ENCODE measurements around the gene MT1A. TPM values are rescaled to one million over a fixed set of nuclear protein-coding genes. Genes with fewer than 3 reads are reported as not detected.

The MT1A gene
- total and polyA plus RNA-seq, 2 experiments from 2014 or later = not detected

DNA sequence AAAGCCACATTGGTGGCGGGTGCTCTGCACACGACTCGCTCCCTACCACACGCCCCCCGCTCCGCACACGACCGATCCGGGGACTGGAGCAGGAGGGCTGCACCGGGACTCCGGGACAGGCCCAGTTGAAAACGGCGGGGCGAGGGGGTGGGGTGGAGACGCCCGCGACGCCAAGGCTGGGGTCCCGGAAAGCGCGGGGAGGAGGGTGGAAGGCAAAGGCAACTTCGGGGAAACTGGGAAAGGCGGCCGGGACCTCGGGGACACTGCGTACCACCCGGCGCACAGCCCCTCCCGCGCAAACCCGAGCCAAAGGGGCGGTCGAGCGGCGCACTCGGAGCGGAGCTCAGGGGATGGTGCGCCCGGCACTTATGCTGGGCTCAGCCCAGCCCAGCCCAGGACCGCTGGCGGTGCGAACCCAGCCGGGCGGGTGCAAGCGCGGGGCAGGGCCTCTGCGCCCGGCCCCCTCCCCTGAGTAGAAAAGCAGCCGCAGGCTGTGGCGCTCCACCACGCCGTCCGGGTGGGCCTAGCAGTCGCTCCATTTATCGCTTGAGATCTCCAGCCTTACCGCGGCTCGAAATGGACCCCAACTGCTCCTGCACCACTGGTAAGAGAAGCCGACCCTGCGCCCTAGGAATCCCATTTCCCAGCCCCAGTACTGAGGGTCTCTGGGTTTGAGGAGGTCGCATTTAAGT, 6.2 kb upstream of the MT1A start, which contains the start of gene MT1M:
MT1M (plus strand) TSS at position 504 of the 692 bp plus-strand sequence; CDS start at position 577, 73 bp downstream.
- no peak within 1 kb of the TSS for H3K27ac ChIP-seq
- peak within 1 kb of the TSS; percentile 20 for H3K4me3 ChIP-seq
- H3K27me3 ChIP-seq = peaks cover 100% of the 10 kb centered on the region
- no peaks in the 10 kb centered on the region for H3K36me3 ChIP-seq
- H3K4me1 ChIP-seq (ENCODE audit: low read depth) = no peaks in the 10 kb centered on the region
- DNase-seq (ENCODE audit: low read depth in 1 of 2, low spot score in 1 of 2) = peak; percentile 21 to 28
- no peaks in the 10 kb centered on the region for H3K9me3 ChIP-seq (ENCODE audit: low read depth)
- TF ChIP-seq, protein P1, sequence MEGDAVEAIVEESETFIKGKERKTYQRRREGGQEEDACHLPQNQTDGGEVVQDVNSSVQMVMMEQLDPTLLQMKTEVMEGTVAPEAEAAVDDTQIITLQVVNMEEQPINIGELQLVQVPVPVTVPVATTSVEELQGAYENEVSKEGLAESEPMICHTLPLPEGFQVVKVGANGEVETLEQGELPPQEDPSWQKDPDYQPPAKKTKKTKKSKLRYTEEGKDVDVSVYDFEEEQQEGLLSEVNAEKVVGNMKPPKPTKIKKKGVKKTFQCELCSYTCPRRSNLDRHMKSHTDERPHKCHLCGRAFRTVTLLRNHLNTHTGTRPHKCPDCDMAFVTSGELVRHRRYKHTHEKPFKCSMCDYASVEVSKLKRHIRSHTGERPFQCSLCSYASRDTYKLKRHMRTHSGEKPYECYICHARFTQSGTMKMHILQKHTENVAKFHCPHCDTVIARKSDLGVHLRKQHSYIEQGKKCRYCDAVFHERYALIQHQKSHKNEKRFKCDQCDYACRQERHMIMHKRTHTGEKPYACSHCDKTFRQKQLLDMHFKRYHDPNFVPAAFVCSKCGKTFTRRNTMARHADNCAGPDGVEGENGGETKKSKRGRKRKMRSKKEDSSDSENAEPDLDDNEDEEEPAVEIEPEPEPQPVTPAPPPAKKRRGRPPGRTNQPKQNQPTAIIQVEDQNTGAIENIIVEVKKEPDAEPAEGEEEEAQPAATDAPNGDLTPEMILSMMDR (IDR thresholded peaks at IDR 0.05; ENCODE audit: low read depth, low read length) = no peak

DNA sequence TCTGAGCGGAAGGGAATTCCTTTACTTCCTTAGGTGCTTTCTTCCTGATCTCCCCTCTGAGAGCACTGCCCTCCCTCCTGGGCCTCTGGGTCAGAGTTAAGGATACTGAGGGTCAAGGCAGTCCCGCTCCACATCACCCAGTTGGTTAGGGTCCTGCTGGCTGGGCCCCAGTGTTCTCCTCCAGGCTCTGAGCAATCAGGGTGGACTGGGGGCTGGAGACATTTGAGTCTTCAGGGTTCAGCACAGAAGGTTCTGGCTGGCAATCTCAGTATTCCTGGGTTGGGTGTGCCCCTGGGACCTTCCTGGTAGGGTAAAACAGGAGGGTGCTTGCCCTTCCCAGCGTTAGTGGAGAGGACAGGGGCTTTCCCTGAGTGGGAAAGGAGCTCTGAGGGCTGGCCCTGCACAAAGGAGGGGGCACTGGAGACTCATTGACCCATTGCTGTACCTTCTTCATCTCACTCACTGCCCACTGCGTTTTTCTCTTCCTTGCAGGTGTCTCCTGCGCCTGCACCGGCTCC, 5.6 kb upstream of the MT1A start:
- Histone ChIP-seq H3K27ac (no peak overlapping the region), H3K27me3 (peaks cover 100% of the 10 kb centered on the region), H3K4me3 (peak overlapping the region; percentile 20), H3K4me1 (ENCODE audit: low read depth) (no peaks in the 10 kb centered on the region), H3K36me3 (no peaks in the 10 kb centered on the region), H3K9me3 (ENCODE audit: low read depth) (no peaks in the 10 kb centered on the region)
- TF ChIP-seq, protein P1 (IDR thresholded peaks at IDR 0.05; ENCODE audit: low read depth, low read length) = no peak
- DNase-seq (ENCODE audit: low read depth in 1 of 2, low spot score in 1 of 2) = no peak

- Histone ChIP-seq H3K4me1 (ENCODE audit: low read depth) (no peaks in the 10 kb centered on the region), H3K27ac (no peak overlapping the region), H3K4me3 (no peak overlapping the region), H3K9me3 (ENCODE audit: low read depth) (no peaks in the 10 kb centered on the region), H3K36me3 (no peaks in the 10 kb centered on the region), H3K27me3 (peaks cover 100% of the 10 kb centered on the region)
- TF ChIP-seq, protein P1 (IDR thresholded peaks at IDR 0.05; ENCODE audit: low read depth, low read length) = no peak
- DNase-seq (ENCODE audit: low read depth in 1 of 2, low spot score in 1 of 2) = no peak
Measured at GRCh38 chr16:56633535-56633934, 4.9 kb upstream of the MT1A start.

- Histone ChIP-seq H3K27me3 (peaks cover 100% of the 10 kb centered on the region), H3K36me3 (no peaks in the 10 kb centered on the region), H3K9me3 (ENCODE audit: low read depth) (no peaks in the 10 kb centered on the region), H3K27ac (no peak overlapping the region), H3K4me1 (ENCODE audit: low read depth) (no peaks in the 10 kb centered on the region), H3K4me3 (no peak overlapping the region)
- no peak for DNase-seq (ENCODE audit: low read depth in 1 of 2, low spot score in 1 of 2)
- TF ChIP-seq, protein P1 (IDR thresholded peaks at IDR 0.05; ENCODE audit: low read depth, low read length) = no peak
Measured at GRCh38 chr16:56634715-56635440, 3.6 kb upstream of the MT1A start.

DNA sequence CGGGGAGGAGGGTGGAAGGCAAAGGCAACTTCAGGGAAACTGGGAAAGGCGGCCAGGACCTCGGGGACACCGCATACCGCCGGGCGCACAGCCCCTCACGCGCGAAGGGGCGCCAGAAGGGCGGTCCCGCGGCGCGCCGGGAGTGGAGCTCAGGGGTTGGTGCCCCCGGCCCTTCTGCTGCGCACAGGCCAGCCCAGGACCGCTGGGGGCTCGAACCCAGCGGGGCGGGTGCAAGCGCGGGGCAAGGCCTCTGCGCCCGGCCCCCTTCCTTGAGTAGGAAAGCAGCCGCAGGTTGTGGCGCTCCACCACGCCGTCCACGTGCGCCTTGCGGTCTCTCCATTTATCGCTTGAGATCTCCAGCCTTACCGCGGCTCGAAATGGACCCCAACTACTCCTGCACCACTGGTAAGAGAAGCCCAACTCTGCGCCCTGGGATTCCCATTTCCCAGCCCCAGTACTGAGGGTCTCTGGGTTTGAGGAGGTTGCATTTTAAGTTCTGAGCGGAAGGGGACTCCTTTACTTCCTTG, 3.0 kb upstream of the MT1A start:
- H3K36me3 ChIP-seq = no peaks in the 10 kb centered on the region
- H3K27ac ChIP-seq = no peak overlapping the region
- H3K9me3 ChIP-seq (ENCODE audit: low read depth) = no peaks in the 10 kb centered on the region
- peaks cover 100% of the 10 kb centered on the region for H3K27me3 ChIP-seq
- no peak overlapping the region for H3K4me3 ChIP-seq
- no peak for DNase-seq (ENCODE audit: low read depth in 1 of 2, low spot score in 1 of 2)
- H3K4me1 ChIP-seq (ENCODE audit: low read depth) = no peaks in the 10 kb centered on the region
- TF ChIP-seq, protein P1 (IDR thresholded peaks at IDR 0.05; ENCODE audit: low read depth, low read length) = no peak
